Globus pallidus (tissue), 1 donor: ENCODE results near the gene LARP7.
A peak's percentile ranks its signal among the peaks of the same experiment; 100 is the strongest.
"Not testable (repeated sequence)": the region's sequence is repeated elsewhere in the genome, so short reads cannot be mapped to it uniquely, and the experiment has no call there.

Source experiments
- DNase-seq: peaks from one replicate; pipeline ENCODE4 v3.0.0-alpha.2; 2015; ENCODE audit warnings: low spot score

The LARP7 gene

DNA sequence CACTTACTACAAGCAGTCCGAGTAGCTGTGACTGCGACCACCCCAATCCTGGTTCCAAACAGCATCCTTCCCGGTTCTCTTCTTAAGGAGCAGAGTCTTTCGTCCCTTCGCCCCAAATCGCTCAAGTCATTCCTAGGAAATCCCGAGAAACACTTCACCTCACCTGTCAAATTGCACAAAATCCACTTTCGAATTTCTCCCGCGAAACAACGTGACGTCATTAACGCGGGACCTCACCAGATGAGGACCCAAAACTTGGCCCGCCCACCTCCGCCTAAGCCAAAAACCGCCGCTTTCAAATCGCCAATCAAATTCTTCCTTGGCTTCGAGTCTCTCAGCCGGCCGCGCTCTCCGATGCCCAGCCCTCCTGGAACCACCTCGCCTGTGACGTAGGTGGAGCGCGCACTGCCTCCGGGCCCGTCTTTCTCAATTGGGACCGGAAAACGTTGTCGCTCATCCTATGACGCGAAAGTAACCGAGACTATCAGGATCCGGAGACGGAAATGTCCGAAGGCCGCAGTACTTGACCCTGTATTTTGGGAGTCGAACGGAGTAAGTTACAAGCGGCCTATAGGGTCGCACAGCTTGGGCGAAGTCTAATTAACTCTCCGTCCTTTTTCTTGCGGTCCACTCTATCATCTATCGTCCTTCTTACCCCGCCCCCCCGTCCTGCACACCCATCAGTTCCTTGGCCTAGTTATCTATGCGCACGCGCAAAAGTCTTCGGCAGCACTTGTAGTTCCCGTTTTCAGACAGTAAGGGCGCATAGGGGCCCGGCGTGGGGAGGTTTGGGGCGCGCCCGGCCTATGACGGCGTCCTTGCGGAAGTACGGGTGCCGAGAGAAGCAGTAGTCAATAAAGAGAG, at the start of gene LARP7, which contains the start of gene ZGRF1:
Gene LARP7 (plus strand): TSS at position 456 of the 864 bp plus-strand sequence. CDS start 7,527 bp downstream, outside the sequence.
Gene ZGRF1 (minus strand): TSS at position 222 of the 864 bp plus-strand sequence. CDS start 3,733 bp downstream, outside the sequence.
- peak; percentile 99 for DNase-seq

DNA sequence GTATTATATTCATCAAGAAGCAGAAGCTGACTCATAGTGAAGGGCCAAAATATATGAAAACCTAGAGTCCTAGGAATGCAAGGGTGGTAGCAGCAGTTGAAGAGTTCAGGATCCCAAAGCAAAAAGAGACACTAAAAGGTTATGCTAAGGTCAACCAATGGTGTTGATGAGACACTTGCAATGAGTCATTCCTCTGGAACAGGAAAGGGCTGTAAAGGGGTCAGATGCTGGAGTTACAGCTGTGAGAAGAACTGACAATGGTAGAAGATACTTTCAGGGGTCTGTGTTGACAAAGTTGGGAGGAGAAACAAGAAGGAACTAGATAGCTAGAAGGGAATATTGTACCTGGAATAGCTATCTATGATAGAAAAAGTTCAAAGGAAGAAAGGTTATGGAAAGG, 47.7 kb upstream of the LARP7 start:
- no peak for DNase-seq

DNA sequence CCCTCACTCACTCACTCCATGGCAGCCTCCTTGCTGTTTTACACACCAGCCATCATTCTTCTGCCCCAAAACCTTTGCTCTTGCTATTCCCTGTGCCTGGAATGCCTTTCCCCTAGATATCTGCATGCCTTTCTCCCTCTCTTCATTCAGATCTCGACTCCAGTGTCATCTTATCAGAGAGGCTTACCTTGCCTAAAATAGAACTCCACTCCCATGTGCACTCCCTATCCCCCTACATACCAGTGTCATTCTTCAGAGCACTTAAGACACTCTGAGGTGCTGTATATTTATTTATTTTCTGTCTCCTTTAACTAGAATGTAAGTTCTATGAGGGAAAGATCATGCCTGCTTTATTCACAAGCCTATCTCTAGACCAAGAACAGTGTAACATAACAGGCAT, 45.4 kb upstream of the LARP7 start:
- DNase-seq: no peak

DNA sequence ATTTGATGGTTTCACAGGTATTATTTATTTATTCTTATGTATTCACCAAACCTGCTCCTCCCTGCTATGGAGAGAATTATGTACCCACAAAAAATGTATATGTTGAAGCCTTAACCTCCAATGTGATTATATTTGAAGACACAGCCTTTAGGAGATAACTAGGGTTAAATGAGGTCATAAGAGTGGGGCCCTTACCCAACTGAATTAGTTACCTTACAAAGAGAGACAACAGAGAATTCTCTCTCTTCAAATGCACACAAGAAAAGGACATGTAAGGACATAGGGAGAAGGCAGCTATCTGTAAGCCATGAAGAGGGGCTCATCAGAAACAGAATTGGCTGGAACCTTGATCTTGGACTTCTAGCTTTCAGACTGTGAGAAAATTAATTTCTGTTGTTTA, 44.2 kb upstream of the LARP7 start:
- no peak for DNase-seq

DNA sequence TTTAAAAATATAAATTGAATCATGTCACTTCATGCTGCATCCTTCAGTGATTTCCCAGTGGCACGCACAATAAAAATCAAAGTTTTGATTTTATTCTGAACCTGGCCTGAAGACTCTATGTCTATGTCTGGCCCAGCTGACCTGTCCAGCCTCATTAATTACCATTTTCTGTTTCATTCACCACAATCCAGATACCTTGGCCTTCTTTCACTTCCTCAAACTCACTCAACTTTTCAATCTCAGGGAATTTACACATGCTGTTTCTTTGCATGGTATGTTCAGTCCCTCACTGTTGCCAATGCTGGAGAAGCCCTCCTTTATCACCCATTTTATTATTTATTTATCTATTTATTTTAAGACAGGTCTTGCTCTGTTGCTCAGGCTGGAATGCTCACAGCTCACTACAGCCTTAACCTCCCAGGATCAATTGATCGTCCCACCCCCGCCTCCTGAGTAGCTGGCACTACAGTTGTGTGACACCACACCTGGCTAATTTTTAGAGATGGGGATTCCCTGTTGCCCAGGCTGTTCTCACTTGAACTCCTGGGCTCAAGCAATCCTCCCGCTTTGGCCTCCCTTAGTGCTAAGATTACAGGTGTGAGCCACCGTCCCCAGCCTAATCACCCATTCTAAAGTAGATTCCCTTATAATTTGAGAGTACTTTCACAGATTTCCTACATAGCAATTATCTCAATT, 43.4 kb upstream of the LARP7 start:
- no peak for DNase-seq

DNA sequence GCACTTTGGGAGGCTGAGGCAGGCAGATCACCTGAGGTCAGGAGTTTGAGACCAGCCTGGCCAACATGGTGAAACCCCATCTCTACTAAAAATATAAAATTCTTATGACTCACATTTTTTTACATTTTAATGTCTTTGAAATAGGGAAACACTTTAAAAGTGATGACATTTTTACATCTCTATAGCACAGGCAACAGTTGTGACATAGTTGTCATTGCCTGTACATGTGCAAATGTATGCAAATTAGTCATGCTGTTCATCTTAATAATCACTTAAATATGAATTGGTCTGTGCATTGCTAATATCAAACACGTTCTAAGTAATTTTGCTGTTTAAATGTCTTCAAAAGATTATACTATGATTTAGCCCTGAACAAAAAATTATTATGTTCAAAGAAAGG, 42.0 kb upstream of the LARP7 start:
- DNase-seq: no peak

DNA sequence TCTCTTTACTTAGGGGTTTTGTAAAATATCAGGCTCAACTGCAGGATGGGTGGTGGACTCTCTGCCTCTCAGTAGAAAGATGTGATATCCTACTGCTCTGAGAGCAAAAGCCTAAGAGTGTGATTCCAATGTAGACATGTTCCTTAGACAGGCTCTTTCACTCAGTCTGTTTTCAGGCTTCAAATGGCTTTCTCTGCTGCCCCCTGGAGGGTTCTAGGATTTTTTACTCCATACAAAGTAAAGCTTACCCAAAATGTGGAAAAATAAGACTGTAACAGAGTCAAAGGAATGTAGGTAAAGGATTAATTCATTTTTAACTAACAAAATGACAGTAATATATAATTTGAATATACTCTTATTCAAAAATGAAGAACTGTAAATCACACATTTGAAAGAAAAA, 32.4 kb upstream of the LARP7 start:
- peak; percentile 71 for DNase-seq

DNA sequence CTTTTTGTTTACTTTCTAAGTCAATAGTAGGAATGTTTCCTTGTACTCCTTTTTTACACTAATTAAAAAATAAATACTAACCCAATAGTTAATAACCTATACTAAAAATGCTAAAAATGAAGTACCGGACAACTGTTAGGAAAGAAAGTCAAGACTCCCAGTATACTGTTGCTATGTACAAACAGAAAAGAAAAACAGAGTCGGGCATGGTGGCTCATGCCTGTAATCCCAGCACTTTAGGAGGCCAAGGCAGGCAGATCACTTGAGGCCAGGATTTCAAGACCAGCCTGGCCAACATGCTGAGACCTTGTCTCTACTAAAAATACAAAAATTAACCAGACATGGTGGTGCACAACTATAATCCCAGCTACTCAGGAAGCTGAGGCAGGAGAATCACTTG, 24.1 kb upstream of the LARP7 start:
- DNase-seq: not testable (repeated sequence)

DNA sequence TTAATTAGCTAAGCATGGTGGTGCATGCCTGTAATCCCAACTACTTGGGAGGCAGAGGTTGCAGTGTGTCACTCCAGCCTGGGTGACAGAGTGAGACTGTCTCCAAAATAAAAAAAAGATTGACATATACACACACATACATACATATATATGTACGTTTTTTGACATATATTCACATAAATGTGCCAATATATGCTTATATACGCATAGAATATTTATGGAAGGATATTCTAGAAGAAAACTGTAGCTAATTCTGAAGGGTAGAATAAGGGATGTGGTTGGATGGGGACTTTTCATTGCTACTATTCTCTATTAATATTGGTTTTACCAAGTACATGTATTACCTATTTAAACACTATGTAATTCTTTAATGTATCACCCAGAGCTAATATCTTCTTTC, 20.0 kb upstream of the LARP7 start:
- DNase-seq: no peak

DNA sequence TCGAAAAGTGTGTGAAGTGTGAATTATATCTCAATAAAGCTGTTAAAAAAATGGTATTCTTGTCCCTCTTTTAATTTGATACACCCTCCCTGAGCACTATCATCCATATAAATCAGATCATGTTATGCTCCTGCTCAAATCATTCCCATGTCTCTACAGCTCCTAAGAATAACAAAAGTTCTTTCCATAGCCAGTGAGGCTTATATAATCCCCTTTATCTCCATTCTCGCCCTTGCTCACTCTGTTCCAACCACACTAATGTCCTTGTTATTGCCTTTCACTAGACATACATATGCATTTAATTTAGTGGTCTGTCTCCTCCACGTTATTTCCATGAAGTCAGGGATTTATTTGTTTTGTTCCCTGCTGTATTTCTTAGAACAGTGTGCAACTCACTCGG, 10.7 kb upstream of the LARP7 start:
- no peak for DNase-seq

DNA sequence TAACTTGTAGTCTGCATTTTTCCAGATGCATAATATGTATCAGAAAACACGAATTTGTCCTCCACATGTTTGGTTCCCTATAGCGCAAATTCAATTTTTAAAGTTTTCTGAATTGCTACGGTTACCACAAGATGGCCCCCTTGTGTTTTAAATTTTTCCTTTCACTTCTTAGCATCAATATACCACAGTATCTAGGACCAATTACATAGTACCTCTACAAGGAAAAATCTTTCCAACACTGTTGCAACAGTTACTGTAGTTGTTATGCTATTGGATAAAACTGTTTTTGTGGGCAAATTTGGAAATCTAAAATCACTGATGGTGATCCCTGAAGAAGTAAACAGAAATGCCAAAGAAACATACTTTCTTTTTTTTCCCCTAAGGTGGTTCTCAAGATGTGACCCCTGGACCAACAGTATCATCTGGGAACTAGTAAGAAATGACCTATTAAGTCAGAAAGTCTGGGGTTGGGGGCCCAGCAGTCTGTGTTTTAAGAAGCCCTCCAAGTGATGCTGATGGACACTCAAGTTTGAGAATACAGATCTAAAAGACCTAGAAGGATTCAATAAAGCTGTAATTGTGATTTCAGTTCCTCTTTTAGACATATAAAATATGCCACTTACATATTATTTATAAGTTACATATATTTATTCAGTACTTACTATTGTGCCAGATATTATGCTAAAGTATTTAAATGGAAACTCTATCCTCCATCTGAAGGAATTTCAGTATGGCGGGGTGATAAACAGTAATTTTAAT, 3.3 kb upstream of the LARP7 start:
- DNase-seq: peak; percentile 47

DNA sequence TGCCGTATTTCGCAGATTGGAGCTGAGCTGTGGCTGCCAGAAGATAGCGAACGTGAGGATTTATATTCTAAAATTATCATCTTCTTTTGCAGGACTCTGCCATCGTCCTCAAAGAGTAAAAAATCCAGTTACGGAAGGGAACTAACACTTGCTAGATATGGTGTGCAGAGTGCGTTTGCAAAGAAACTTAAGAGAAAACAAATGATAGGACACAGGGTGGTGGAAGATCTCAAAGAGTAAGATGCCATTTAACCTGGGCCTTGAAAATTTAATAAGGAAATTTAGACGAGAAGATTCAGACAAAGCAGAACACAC, 566 bp downstream of the LARP7 start:
- DNase-seq: no peak

DNA sequence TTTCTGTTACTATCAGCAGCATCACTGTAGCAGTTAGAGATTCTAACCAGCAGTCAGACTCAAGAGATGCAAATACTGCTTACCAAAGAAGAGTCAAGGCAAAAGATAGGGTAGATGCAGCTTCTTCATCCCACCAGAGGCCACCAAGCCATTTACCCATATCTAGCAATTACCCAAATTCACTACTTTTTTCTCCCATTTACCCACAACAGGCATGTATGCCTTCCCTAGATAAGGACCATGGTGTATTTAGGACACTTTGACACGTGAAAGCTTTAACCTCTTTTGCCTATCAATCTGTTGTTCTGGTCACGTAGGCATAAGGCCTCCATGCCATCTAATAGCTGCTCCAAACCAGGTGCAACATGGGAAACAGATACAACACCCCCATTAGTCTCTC, 5.6 kb downstream of the LARP7 start:
- no peak for DNase-seq

DNA sequence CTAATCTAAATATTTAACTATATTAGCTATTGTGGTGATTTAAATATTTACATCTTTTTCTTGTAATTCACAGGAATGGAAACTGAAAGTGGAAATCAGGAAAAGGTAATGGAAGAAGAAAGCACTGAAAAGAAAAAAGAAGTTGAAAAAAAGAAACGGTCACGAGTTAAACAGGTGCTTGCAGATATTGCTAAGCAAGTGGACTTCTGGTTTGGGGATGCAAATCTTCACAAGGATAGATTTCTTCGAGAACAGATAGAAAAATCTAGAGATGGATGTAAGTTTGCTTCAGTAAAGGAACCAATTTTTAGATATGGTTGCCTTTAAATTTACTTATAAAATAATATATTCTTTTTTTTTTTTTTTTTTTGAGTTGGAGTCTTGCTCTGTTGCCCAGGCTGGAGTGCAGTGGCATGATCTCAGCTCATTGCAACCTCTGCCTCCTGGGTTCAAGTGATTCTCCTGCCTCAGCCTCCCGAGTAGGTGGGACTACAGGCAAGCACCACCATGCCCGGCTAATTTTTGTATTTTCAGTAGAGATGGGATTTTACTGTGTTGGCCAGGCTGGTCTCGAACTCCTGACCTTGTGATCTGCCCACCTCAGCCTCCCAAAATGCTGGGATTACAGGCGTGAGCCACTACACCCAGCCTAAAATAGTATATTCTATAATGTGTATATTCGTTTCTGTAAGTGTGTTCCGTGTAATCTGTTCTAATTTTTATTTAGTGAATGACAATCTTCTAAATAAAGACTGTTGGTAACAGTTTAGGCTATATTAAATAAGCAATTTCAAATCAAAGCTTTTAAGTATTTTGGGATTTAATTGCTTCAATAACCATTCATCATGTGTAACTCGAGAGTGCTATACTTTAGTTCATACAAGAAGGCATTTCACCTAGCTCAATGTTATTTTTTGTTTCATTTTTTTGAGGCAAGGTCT, 7.9 kb downstream of the LARP7 start:
- DNase-seq: not testable (repeated sequence)

DNA sequence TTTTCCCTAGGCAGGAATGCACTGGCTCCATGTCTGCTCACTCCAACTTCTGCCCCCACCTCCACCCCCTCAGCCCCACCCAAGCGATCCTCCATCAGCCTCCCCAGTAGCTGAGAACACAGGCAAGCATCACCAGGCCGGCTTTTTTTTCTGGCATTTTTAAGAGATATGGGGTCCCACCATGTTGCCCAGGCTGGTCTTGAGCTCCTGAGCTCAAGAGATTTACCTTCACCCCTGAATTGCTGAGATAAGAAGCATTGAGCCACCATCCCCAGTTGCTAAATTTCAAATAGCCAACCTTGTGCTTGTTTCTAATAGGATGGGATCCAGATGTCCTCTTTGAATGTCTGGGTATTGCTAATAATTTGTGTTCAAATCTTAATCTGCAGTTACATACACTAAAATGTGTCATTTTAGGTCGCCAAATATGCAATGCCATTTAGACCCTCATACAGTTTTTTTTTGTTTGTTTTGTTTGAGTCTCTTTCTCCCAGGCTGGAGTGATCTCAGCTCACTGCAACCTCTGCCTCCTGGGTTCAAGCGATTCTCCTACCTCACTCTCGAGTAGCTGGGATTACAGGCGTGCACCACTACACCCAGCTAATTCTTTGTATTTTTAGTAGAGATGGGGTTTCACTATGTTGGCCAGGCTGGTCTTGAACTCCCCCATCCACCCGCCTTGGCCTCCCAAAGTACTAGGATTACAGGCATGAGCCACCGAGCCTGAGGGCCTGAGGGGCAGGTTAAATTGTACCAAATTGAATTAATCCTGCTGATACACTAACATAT, 8.8 kb downstream of the LARP7 start:
- no peak for DNase-seq

DNA sequence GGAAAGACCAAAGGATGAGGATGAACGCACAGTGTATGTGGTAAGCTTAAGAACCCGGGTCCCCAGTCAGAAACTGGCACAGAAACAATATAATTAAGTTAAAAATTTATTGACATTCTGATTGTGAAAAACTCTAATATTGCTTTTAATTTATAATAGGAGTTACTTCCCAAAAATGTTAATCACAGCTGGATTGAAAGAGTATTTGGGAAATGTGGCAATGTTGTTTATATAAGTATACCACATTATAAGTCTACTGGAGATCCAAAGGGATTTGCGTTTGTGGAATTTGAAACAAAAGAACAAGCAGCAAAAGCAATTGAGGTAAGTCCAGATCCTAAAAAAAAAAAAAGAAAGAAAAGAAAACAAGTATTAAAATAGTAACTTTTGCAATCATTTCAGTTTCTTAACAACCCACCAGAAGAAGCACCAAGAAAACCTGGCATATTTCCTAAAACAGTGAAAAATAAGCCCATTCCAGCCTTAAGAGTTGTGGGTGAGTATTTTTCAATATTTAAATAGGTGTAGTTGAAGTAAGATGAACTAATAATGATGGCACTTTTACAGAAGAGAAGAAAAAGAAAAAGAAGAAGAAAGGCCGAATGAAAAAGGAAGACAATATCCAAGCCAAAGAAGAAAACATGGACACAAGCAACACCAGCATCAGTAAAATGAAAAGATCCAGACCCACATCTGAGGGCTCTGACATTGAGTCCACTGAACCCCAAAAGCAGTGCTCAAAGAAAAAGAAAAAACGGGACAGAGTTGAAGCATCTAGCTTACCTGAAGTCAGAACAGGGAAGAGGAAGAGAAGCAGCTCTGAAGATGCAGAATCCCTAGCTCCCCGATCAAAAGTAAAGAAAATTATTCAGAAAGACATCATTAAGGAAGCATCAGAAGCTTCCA, 9.9 kb downstream of the LARP7 start:
- no peak for DNase-seq

DNA sequence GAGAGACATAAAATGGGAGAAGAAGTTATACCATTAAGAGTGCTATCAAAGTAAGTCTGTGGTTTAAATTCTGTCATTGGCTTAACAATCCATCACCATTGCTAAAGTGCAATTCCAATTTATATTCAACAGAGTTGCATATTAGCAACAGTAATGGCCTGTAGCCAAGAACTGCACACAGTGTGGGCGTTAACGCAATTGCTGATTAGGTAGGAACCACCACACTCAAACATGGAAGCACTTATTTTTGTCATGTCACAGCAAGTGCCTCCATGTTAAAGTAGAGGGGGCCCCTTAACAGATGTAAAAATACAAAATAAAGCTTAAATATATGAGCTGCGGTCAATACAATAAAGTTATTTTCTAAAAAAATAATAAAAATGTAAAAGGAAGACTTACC, 10.8 kb downstream of the LARP7 start:
- no peak for DNase-seq

DNA sequence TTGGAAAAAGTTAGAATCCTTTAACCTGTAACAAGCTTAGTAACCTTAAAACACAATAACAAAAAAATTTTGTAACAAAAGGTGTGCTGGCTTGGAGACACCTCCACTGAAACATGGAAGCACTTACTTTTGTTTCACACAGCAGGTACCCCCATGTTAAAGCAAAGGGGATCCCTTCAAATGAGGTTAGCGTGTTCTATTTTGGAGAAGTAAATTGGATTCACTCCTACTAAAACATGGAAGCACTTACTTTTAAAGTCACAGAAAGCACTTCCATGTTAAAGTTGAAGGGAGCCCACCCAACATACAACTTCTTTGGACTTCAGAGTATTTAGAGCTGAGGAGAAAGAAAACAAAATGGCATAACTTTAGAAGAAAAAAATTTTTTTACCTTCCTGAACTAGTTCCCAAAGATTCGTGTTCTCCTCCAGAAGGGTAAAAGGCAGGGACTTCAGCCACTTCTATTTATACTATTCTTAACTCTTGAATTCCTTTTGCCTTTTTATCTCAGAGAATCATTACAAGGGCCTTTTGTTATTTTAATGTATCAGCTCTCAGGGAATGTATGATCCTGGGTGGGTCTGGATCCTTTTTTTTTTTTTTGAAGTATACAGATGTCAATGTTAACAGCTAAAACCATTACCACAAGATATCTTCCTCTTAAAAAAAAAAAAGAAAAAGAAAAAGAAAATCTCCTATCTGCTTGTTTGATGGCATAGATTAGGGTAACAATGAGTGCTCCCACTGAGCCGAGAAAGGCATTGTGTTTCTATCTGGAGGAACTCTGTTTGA, 11.5 kb downstream of the LARP7 start:
- no peak for DNase-seq

DNA sequence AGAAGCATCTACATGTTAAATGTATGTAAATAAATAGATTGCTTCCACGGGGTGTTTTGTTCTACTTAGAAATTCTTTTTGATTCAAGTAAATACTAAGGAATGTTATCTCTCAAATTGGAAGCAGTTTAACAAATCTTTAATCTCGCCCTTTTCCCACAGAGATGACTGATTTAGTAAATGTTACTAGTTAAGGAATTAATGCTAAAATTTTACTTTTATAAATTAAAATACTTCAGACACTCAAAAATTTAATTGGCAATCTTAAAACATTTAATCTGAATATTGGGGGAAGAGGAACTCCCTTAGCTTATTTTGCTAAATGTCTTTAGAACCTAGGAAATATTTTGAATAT, 12.1 kb downstream of the LARP7 start:
- no peak for DNase-seq
